ENCODE data around the gene CEP290.
"Not testable (repeated sequence)": the region's sequence is repeated elsewhere in the genome, so short reads cannot be mapped to it uniquely, and the experiment has no call there.

The CEP290 gene

DNA sequence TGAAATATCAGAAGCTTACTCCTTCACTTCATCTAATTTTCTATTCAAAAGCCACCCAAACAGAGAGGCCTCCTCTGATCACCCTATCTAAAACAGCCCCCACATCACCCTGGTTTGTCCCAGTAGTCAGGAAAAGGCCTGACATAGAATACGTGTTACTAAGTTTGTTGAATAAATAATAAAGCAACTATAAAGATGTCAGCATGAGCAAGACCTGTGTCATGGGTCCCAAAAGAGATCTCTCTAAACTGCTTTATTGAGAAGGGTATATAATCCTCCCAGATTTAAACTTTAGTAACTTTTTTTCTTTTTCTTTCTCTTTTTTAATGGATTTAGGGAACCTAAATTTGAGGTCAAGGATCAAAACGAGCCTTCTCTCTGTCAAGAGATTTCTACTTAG is 85.3 kb downstream of the CEP290 start:
- no peaks in the 10 kb centered on the region for H3K9me3 ChIP-seq (ENCODE audit: control insufficient read depth, low read length)
- 80 to 89% methylated on average over 1 to 2 of the region's 2 CpGs for WGBS, 2 experiments
- no peaks in the 10 kb centered on the region for H3K27me3 ChIP-seq (ENCODE audit: control insufficient read depth, insufficient read depth, low read length, poor library complexity, severe bottlenecking)
- no peak overlapping the region for H3K4me3 ChIP-seq (ENCODE audit: insufficient read depth, low read depth, low read length)
- no peaks in the 10 kb centered on the region for H3K4me1 ChIP-seq (ENCODE audit: control insufficient read depth, insufficient read depth, low read length)
- H3K36me3 ChIP-seq (ENCODE audit: control insufficient read depth, insufficient read depth, low read length), result peaks cover 4% of the 10 kb centered on the region
- H3K27ac ChIP-seq (ENCODE audit: insufficient read depth, low read depth, low read length, poor library complexity, severe bottlenecking), result no peak overlapping the region

DNA sequence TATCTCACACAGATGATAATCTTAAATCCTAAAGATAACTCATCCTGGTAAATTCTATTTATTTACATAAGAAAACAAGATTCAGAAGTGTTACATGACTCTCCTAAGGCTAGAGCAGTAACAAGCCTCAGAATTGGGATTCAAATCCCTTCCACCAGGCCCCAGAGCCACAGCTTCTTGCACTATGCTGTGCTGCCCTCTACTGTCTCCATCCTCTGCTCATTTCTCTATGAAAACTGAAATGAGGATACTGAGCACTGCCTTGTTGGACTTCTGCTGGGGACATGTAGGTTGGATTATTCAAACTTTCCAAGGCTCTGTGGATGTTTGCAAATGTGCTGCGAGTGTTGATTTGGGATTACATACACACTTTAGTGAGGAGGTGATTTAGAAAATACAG is 89.2 kb downstream of the CEP290 start:
- Histone ChIP-seq H3K4me3 (ENCODE audit: insufficient read depth, low read depth, low read length) (no peak overlapping the region), H3K36me3 (ENCODE audit: control insufficient read depth, insufficient read depth, low read length) (peaks cover 9% of the 10 kb centered on the region), H3K27me3 (ENCODE audit: control insufficient read depth, insufficient read depth, low read length, poor library complexity, severe bottlenecking) (no peaks in the 10 kb centered on the region), H3K9me3 (ENCODE audit: control insufficient read depth, low read length) (no peaks in the 10 kb centered on the region), H3K27ac (ENCODE audit: insufficient read depth, low read depth, low read length, poor library complexity, severe bottlenecking) (no peak overlapping the region), H3K4me1 (ENCODE audit: control insufficient read depth, insufficient read depth, low read length) (no peaks in the 10 kb centered on the region)
- WGBS, 2 experiments, result 90 to 100% methylated on average over 1 of the region's 1 CpG

DNA sequence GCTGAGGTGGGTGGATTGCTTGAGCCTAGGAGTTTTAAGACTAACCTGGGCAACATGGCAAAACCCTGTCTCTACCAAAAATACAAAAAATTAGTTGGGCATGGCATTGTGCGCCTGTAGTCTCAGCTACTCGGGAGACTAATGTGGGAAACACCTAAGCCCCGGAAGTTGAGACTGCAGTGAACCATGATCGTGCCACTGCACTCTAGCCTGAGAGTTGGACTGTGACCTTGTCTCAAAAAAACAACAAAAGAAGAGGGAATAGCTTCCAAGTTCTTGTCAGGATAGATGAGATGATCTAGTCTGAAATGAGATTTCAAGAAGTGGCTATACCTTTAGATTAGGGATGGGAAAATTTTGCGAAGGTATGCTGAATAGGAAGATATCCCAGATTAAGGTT is 97.9 kb downstream of the CEP290 start:
- Histone ChIP-seq H3K4me3 (ENCODE audit: insufficient read depth, low read depth, low read length) (no peak overlapping the region), H3K4me1 (ENCODE audit: control insufficient read depth, insufficient read depth, low read length) (no peaks in the 10 kb centered on the region), H3K9me3 (ENCODE audit: control insufficient read depth, low read length) (no peaks in the 10 kb centered on the region), H3K36me3 (ENCODE audit: control insufficient read depth, insufficient read depth, low read length) (peaks cover 22% of the 10 kb centered on the region), H3K27me3 (ENCODE audit: control insufficient read depth, insufficient read depth, low read length, poor library complexity, severe bottlenecking) (no peaks in the 10 kb centered on the region), H3K27ac (ENCODE audit: insufficient read depth, low read depth, low read length, poor library complexity, severe bottlenecking) (no peak overlapping the region)
- WGBS, 2 experiments, result 94 to 97% methylated on average over 5 of the region's 5 CpGs

DNA sequence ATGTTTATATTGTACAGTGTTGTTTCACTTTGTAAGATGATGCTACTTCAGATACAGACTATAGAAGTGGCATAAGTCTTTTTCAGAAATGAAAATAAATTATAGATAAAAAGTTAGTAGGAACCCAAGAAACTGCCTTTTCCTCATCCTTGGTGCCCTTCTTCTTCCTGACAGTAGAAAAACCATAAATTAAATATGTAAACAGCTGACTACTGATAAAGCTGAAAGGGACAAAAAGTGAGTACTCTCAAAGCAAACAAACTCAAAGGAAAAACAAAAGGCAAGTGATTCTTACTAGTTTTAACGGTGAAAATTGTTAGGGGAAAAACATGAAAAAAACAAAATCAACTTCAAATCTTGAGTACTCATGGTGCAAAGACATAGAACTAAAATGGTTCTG is 104.1 kb downstream of the CEP290 start:
- no peaks in the 10 kb centered on the region for H3K9me3 ChIP-seq (ENCODE audit: control insufficient read depth, low read length)

DNA sequence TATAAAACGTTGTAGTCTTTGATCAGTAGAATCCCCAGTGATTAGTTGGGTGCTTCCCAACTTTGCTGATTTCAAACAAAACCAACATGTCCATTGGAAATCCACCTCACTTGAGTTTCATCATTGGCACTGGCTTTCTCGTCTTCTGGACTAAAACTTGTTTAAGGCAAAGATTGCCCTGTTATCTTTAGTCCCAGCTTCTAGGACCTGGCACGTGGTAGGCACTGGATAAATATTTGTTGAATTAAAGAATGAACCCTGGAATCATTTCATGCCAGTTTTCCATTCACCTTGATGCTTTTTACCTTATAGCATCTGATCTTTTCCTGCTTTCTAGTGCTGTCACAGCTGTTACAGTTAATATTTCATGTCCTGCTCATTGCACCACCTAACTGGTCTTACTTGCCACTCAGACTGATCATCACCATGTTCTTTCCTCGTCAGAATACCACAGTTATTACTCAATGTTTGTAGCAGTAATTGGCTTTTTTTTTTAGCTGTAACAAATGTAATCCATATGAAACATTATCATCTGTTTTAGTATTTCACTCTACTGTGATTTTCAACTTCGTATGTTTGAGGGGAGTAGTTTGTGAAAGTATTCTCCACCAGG is 105.4 kb downstream of the CEP290 start:
- peak overlapping the region; percentile 93 for H3K4me3 ChIP-seq (ENCODE audit: insufficient read depth, low read depth, low read length)
- H3K36me3 ChIP-seq (ENCODE audit: control insufficient read depth, insufficient read depth, low read length), result no peaks in the 10 kb centered on the region
- H3K9me3 ChIP-seq (ENCODE audit: control insufficient read depth, low read length), result no peaks in the 10 kb centered on the region
- 49 to 53% methylated on average over 4 of the region's 5 CpGs for WGBS, 2 experiments
- no peak overlapping the region for H3K27ac ChIP-seq (ENCODE audit: insufficient read depth, low read depth, low read length, poor library complexity, severe bottlenecking)
- peaks cover 4% of the 10 kb centered on the region for H3K4me1 ChIP-seq (ENCODE audit: control insufficient read depth, insufficient read depth, low read length)
- no peaks in the 10 kb centered on the region for H3K27me3 ChIP-seq (ENCODE audit: control insufficient read depth, insufficient read depth, low read length, poor library complexity, severe bottlenecking)

More for the DNA sequence above, 104.1 kb downstream of the CEP290 start:
- H3K36me3 ChIP-seq (ENCODE audit: control insufficient read depth, insufficient read depth, low read length), result peaks cover 3% of the 10 kb centered on the region
- no peak overlapping the region for H3K4me3 ChIP-seq (ENCODE audit: insufficient read depth, low read depth, low read length)
- H3K27ac ChIP-seq (ENCODE audit: insufficient read depth, low read depth, low read length, poor library complexity, severe bottlenecking), result no peak overlapping the region
- H3K4me1 ChIP-seq (ENCODE audit: control insufficient read depth, insufficient read depth, low read length), result peaks cover 4% of the 10 kb centered on the region
- 79 to 89% methylated on average over 1 of the region's 1 CpG for WGBS, 2 experiments
- no peaks in the 10 kb centered on the region for H3K27me3 ChIP-seq (ENCODE audit: control insufficient read depth, insufficient read depth, low read length, poor library complexity, severe bottlenecking)

DNA sequence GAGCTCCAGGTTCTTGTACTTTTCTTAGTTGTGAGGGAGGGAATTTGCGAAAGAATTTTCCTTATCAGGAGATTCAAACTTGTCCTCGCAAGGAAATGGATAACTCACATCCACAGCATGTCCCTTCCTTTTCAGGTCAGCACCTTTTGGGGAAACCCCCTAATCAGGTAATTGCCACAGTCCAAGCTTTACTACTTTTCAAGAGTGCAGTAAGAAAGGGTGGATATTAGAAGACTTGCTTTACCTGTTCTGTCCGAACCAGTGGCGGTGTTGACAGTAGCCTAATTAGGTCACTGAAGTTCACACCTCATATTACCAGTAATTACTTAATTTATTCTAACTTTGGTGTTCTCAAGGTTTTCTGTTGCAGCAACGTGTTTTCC is 106.0 kb downstream of the CEP290 start:
- Histone ChIP-seq H3K9me3 (ENCODE audit: control insufficient read depth, low read length) (no peaks in the 10 kb centered on the region), H3K36me3 (ENCODE audit: control insufficient read depth, insufficient read depth, low read length) (no peaks in the 10 kb centered on the region), H3K4me3 (ENCODE audit: insufficient read depth, low read depth, low read length) (peak overlapping the region; percentile 93), H3K27me3 (ENCODE audit: control insufficient read depth, insufficient read depth, low read length, poor library complexity, severe bottlenecking) (no peaks in the 10 kb centered on the region), H3K4me1 (ENCODE audit: control insufficient read depth, insufficient read depth, low read length) (peaks cover 4% of the 10 kb centered on the region), H3K27ac (ENCODE audit: insufficient read depth, low read depth, low read length, poor library complexity, severe bottlenecking) (no peak overlapping the region)
- 0 to 2% methylated on average over 2 to 4 of the region's 5 CpGs for WGBS, 2 experiments

DNA sequence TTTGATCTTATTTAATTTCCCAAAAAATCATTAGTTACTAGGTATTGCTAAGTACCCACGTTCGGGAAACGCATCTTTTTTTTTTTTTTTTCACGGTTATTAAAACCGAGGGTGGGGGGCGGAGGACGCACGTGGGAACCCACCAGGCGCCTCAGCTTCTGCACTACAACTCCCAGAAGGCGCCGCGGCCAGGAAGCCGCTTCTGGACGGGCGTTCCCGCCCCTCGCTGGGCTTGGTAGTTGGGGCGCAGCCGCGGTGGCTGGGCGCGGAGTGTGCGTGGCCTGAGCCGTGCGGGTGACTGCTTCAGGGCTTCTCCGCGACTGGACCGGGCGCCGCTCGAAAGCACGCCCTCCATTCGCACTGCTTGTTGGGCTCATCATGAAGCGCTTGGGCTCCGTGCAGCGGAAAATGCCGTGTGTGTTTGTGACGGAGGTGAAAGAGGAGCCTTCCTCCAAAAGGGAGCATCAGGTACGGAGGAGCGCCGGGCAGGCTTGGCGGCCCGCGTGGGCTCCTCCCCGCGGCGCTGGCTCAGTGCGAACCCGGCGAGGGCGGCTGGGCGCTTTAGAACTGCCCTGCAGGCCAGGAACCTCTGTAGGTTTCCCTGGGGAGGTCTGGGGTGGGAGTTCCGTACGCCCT is 106.5 kb downstream of the CEP290 start:
- H3K27me3 ChIP-seq (ENCODE audit: control insufficient read depth, insufficient read depth, low read length, poor library complexity, severe bottlenecking), result no peaks in the 10 kb centered on the region
- H3K9me3 ChIP-seq (ENCODE audit: control insufficient read depth, low read length), result no peaks in the 10 kb centered on the region
- H3K4me1 ChIP-seq (ENCODE audit: control insufficient read depth, insufficient read depth, low read length), result peaks cover 4% of the 10 kb centered on the region
- no peaks in the 10 kb centered on the region for H3K36me3 ChIP-seq (ENCODE audit: control insufficient read depth, insufficient read depth, low read length)
- H3K4me3 ChIP-seq (ENCODE audit: insufficient read depth, low read depth, low read length), result peak overlapping the region; percentile 93
- H3K27ac ChIP-seq (ENCODE audit: insufficient read depth, low read depth, low read length, poor library complexity, severe bottlenecking), result no peak overlapping the region
- 0 to 1% methylated on average over 54 of the region's 54 CpGs for WGBS, 2 experiments

DNA sequence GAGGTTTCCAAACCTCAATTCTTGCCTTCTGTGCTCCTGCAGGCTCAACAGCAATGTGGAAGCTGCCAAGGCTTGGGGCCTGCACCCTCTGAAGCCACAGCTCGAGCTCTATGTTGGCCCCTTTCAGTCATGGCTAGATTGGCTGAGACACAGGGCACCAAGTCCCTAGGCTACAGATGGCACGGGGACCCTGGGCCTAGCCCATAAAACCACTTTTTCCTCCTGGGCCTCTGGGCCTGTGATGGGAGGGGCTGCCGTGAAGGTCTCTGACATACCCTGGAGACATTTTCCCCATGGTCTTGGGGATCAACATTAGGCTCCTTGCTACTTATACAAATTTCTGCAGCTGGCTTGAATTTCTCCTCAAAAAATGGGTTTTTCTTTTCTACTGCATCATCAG is 110.7 kb downstream of the CEP290 start:
- not testable (repeated sequence) for H3K27me3 ChIP-seq (ENCODE audit: control insufficient read depth, insufficient read depth, low read length, poor library complexity, severe bottlenecking)
- WGBS, 2 experiments, result 89 to 92% methylated on average over 3 of the region's 3 CpGs

DNA sequence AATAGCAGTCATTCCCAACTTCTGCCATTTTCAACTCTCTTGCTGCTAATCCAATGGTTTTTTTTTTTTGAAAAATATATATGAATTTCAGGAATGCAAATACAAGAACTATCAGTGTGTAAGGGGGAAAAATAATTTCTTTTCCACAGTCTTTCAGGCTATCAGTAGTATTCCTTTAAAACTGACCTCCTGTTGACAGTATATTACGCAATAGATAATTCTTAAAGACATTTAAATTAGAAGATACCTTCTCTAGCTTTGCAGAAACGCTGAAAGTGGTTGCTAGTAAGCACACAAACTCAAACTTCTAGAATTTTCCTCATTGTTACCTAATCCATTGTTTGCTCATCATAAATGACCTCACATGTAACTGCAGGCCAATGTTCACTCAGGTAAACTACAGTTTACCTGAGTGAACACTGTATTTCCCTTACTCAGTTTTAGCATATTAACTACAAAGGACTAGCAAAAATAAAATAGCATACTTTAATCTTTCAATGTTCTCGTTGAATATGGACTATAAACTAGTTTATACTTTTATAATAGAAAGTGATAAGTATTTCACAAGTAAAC is 112.7 kb downstream of the CEP290 start, which contains the start of gene C12orf50:
Gene C12orf50, minus strand, starts transcription at position 309 of the 573 bp plus-strand sequence. CDS start 2,439 bp downstream, outside the sequence.
- no peaks in the 10 kb centered on the region for H3K36me3 ChIP-seq (ENCODE audit: control insufficient read depth, insufficient read depth, low read length)
- WGBS, 2 experiments, result 85% methylated on average over 2 of the region's 3 CpGs
- H3K27ac ChIP-seq (ENCODE audit: insufficient read depth, low read depth, low read length, poor library complexity, severe bottlenecking), result no peak within 1 kb of the TSS
- H3K4me3 ChIP-seq (ENCODE audit: insufficient read depth, low read depth, low read length), result no peak within 1 kb of the TSS
- H3K9me3 ChIP-seq (ENCODE audit: control insufficient read depth, low read length), result no peaks in the 10 kb centered on the region
- H3K27me3 ChIP-seq (ENCODE audit: control insufficient read depth, insufficient read depth, low read length, poor library complexity, severe bottlenecking), result no peaks in the 10 kb centered on the region
- H3K4me1 ChIP-seq (ENCODE audit: control insufficient read depth, insufficient read depth, low read length), result no peaks in the 10 kb centered on the region

More for the DNA sequence above, 110.7 kb downstream of the CEP290 start:
- H3K27ac ChIP-seq (ENCODE audit: insufficient read depth, low read depth, low read length, poor library complexity, severe bottlenecking); H3K36me3 ChIP-seq (ENCODE audit: control insufficient read depth, insufficient read depth, low read length); H3K4me3 ChIP-seq (ENCODE audit: insufficient read depth, low read depth, low read length); H3K9me3 ChIP-seq (ENCODE audit: control insufficient read depth, low read length); H3K4me1 ChIP-seq (ENCODE audit: control insufficient read depth, insufficient read depth, low read length): not testable (repeated sequence)

DNA sequence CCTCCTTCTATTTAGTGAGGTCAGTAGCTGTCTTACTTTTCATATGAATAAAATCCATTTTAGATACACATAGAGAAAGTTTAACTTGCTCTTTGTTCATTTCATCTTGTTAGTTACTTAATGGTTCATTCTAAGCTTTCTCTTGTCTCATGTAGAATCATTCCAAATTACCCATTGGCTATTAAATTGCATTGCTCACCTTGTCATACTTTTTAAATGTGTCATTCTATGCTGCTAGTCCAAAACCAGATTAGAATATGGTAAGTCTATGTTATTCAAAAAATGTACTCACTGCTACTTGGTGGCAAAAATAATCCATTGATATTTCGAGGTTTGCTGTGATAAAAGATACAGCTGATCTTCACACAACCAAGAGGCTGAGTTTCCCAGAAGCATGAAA is 115.7 kb downstream of the CEP290 start:
- Histone ChIP-seq H3K27ac (ENCODE audit: insufficient read depth, low read depth, low read length, poor library complexity, severe bottlenecking) (no peak overlapping the region), H3K4me1 (ENCODE audit: control insufficient read depth, insufficient read depth, low read length) (no peaks in the 10 kb centered on the region), H3K4me3 (ENCODE audit: insufficient read depth, low read depth, low read length) (no peak overlapping the region), H3K27me3 (ENCODE audit: control insufficient read depth, insufficient read depth, low read length, poor library complexity, severe bottlenecking) (no peaks in the 10 kb centered on the region), H3K9me3 (ENCODE audit: control insufficient read depth, low read length) (no peaks in the 10 kb centered on the region), H3K36me3 (ENCODE audit: control insufficient read depth, insufficient read depth, low read length) (no peaks in the 10 kb centered on the region)
- WGBS, 2 experiments, result 91 to 94% methylated on average over 1 of the region's 1 CpG

Data from ectodermal cell (in vitro differentiated cells).